Osteocyte (in vitro differentiated cells): ENCODE measurements around the gene TNIP1. TPM values are rescaled to one million over a fixed set of nuclear protein-coding genes. Genes with fewer than 3 reads are reported as not detected.

ENCODE experiments used
- DNase-seq: peaks from one replicate; pipeline ENCODE4 v3.0.0; 2021; ENCODE audit warnings: mixed read lengths; ENCODE audit not compliant: unreplicated experiment; ENCODE audit errors: extremely low spot score
- H3K27ac Mint-ChIP-seq: one replicate; pipeline ENCODE4 v1.8.0; 2021; ENCODE audit warnings: mild to moderate bottlenecking, mixed read lengths; ENCODE audit not compliant: unreplicated experiment
- H3K27me3 Mint-ChIP-seq: one replicate; pipeline ENCODE4 v1.8.0; 2021; ENCODE audit warnings: mixed read lengths; ENCODE audit not compliant: unreplicated experiment
- H3K36me3 Mint-ChIP-seq: one replicate; pipeline ENCODE4 v1.8.0; 2021; ENCODE audit warnings: mixed read lengths; ENCODE audit not compliant: unreplicated experiment
- H3K4me1 Mint-ChIP-seq: one replicate; pipeline ENCODE4 v1.8.0; 2021; ENCODE audit warnings: mixed read lengths; ENCODE audit not compliant: unreplicated experiment
- H3K4me3 Mint-ChIP-seq: one replicate; pipeline ENCODE4 v1.8.0; 2021; ENCODE audit warnings: mild to moderate bottlenecking, moderate library complexity, mixed read lengths; ENCODE audit not compliant: unreplicated experiment
- H3K9me3 Mint-ChIP-seq: one replicate; pipeline ENCODE4 v1.8.0; 2021; ENCODE audit warnings: mixed read lengths; ENCODE audit not compliant: unreplicated experiment
- total RNA-seq: library from RNA; stranded (reverse); gene quantifications from 2 replicates; pipeline ENCODE4 v1.2.1, GENCODE V29; 2021
- TF ChIP-seq, protein P1 (sequence below): fragments of 200-600 bp; sonication (generic); IDR thresholded peaks from 2 replicates; pipeline ENCODE4 v1.5.0; 2021; ENCODE audit warnings: antibody characterized with exemption, mild to moderate bottlenecking, moderate library complexity

Gene TNIP1
- total RNA-seq, 1 donor from 2014 or later = 85.5 TPM

DNA sequence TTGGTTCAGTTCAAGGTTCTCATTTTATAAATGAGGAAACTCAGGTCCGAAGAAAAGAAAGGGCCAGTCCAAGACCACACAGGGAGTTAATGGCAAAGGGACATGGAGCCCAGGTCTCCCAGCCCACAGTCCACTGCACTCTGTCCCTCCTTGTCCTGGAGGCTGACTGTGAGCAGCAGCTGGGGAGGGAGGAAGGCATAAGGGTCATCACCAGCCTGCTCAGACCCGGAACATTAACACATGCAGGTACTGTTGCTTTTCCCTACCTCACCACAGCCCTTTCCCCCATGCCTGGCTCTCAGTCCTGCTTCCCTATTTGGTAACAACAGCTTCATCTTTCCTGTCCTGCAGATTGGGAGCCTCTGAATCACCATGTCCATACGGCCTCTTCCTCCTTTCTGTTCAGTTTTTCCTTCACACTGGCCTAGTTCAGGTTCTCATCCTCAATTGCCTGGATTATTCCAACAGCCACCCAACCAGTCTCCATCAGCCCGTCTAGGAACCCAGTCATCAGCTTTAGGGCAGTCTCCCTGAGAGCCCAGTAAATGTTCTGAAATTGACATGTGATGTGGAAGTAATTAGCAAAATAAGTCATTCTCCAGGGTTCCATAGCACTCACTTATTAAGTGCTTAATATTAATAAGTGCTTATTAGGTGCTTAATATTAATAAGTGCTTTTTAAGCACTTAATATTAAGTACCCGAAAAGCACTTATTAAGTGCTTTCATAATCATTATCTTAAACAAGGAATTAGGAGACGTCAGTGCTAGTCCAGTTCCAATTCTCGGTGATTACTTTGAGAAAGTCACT is 56.2 kb downstream of the TNIP1 start:
- Mint-ChIP-seq H3K27ac (no peak overlapping the region), H3K4me3 (no peak overlapping the region), H3K27me3 (no peaks in the 10 kb centered on the region), H3K9me3 (no peaks in the 10 kb centered on the region), H3K36me3 (peaks cover 16% of the 10 kb centered on the region), H3K4me1 (peaks cover 9% of the 10 kb centered on the region)
- DNase-seq = no peak
- TF ChIP-seq, protein P1, sequence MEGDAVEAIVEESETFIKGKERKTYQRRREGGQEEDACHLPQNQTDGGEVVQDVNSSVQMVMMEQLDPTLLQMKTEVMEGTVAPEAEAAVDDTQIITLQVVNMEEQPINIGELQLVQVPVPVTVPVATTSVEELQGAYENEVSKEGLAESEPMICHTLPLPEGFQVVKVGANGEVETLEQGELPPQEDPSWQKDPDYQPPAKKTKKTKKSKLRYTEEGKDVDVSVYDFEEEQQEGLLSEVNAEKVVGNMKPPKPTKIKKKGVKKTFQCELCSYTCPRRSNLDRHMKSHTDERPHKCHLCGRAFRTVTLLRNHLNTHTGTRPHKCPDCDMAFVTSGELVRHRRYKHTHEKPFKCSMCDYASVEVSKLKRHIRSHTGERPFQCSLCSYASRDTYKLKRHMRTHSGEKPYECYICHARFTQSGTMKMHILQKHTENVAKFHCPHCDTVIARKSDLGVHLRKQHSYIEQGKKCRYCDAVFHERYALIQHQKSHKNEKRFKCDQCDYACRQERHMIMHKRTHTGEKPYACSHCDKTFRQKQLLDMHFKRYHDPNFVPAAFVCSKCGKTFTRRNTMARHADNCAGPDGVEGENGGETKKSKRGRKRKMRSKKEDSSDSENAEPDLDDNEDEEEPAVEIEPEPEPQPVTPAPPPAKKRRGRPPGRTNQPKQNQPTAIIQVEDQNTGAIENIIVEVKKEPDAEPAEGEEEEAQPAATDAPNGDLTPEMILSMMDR = no peak

DNA sequence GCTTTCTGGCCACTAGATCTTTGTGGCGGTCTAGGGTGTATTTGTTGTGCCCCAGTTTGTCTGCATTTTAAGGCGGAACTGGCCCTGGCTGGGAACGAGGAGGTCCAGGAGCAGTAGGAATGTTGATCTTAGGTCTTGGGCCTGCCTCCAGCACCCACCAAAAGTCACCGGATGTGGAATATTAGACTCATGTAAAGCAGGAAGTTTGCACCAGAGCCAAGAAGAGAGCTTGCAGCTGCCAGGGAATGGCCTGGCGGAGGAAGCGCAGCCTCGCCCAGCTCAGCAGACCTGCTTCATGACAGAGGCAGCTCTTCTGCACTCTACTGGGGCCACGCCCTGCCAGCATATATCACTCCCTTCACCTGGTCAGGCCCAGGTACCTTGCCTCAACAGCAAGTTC is 57.2 kb downstream of the TNIP1 start:
- TF ChIP-seq, protein P1 = no peak
- H3K36me3 Mint-ChIP-seq = peaks cover 9% of the 10 kb centered on the region
- DNase-seq = no peak
- H3K4me3 Mint-ChIP-seq = no peak overlapping the region
- no peak overlapping the region for H3K27ac Mint-ChIP-seq
- H3K9me3 Mint-ChIP-seq = no peaks in the 10 kb centered on the region
- no peaks in the 10 kb centered on the region for H3K27me3 Mint-ChIP-seq
- H3K4me1 Mint-ChIP-seq = peaks cover 9% of the 10 kb centered on the region

DNA sequence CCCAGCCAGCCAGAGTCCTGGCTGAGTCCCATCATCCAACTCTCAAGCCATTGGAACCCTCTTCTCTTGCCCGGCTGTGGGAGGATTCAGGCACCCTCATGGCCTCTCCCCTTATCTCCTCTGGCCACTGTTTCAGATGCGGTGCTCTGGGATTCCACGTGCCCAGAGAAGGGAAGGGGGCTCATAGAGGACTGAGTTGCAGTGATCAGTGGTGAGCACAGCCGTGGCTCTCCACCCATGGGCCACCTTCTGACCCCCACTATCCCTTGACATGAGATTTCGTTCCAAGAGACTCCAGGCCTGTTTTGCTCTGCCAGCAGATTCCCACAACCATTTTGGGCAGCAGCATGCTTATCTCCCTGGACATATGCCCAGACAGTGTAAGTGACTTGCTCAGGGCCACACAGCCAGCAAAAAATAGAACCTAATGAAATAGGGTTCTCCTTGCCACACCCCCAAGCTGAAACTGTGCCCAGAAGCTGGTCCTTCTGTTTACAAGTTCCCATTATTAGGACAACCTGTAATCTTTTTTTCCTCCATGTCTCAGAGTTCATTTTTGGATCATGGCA is 57.7 kb downstream of the TNIP1 start:
- TF ChIP-seq, protein P1 = no peak
- no peak overlapping the region for H3K4me3 Mint-ChIP-seq
- no peaks in the 10 kb centered on the region for H3K27me3 Mint-ChIP-seq
- peaks cover 9% of the 10 kb centered on the region for H3K4me1 Mint-ChIP-seq
- no peak overlapping the region for H3K27ac Mint-ChIP-seq
- peaks cover 6% of the 10 kb centered on the region for H3K36me3 Mint-ChIP-seq
- DNase-seq = no peak
- no peaks in the 10 kb centered on the region for H3K9me3 Mint-ChIP-seq

DNA sequence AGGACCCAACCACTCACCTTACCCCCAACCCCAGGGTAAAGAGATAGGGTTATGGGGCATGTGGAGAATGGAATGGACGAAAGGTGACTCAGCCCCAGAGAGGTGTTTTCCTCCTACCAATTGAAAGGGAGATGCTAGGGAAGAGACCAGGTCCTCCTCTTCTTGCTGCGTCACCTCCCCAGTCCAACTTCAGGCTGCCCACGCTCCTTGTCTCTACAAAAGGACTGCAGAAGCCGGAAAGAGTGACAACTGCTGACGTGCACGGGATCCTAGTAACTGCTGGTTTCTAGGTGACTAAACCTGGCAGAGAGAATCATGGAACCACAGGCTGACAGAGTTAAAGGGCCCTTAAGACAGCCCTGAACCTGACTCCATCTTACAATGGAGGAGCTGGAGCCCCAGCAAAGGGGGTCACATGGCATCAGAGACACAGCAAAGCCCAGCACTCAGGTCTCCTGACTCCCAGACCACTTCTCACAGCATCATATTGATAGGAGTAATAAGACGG is 58.3 kb downstream of the TNIP1 start:
- DNase-seq = no peak
- H3K4me3 Mint-ChIP-seq = no peak overlapping the region
- TF ChIP-seq, protein P1 = no peak
- peaks cover 6% of the 10 kb centered on the region for H3K36me3 Mint-ChIP-seq
- no peak overlapping the region for H3K27ac Mint-ChIP-seq
- H3K4me1 Mint-ChIP-seq = peaks cover 9% of the 10 kb centered on the region
- peaks cover 2% of the 10 kb centered on the region for H3K27me3 Mint-ChIP-seq
- H3K9me3 Mint-ChIP-seq = no peaks in the 10 kb centered on the region

DNA sequence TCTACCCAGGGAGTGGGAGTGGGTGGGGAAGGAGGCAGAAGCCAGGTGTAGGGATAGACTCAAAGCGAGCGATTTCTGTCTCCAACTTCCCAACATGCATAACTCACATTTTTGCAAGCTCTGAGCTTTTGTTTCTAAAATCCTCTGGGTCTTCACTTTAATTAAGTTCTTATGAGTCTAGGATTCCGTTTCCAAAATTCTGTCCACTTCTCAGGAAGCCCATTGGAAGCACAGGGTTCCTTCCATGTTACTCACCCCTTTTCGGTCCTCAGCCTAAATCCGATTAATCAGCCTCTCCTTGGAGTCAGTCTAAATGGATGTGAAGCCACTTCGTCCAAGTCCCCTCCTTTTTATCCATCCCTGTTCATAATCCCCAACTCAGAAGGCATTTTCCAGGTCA is 59.1 kb downstream of the TNIP1 start:
- Mint-ChIP-seq H3K27me3 (peaks cover 6% of the 10 kb centered on the region), H3K9me3 (no peaks in the 10 kb centered on the region), H3K27ac (no peak overlapping the region), H3K36me3 (peaks cover 6% of the 10 kb centered on the region), H3K4me3 (no peak overlapping the region), H3K4me1 (peaks cover 9% of the 10 kb centered on the region)
- TF ChIP-seq, protein P1 = no peak
- no peak for DNase-seq
